ENCODE measurements around the gene ZNRF3.
"Not testable (repeated sequence)": the region's sequence is repeated elsewhere in the genome, so short reads cannot be mapped to it uniquely, and the experiment has no call there.

The ZNRF3 gene

DNA sequence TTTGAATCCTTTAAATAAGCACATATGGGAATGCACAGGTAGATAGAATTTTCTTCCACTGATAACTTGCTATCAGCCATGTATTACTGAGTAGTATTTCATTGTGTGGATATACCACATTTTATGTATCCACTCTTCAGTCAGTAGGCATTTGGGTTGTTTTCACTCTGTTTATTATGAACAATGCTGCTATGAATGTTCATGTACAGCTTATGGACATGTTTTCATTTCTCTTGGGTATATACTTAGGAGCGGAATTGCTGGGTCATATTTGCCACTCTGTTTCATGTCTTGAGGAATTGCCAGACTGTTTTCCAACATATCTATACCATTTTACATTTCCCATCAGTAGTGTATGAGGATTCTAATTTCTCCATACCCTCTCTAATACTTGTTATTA, 63.8 kb downstream of the ZNRF3 start:
- no peak for ATAC-seq
- no peak for TF ChIP-seq BACH2 (CRISPR knock-in tag; IDR thresholded peaks at IDR 0.05; ENCODE audit: borderline replicate concordance)
- no peak for TF ChIP-seq CSDC2 (CRISPR knock-in tag; IDR thresholded peaks at IDR 0.05)
- no peak for TF ChIP-seq PATZ1 (CRISPR knock-in tag; IDR thresholded peaks at IDR 0.05; ENCODE audit: borderline replicate concordance)
- no peak for TF ChIP-seq ZNF8 (CRISPR knock-in tag; IDR thresholded peaks at IDR 0.05)
- TF ChIP-seq TOX (CRISPR knock-in tag; IDR thresholded peaks at IDR 0.05; ENCODE audit: borderline replicate concordance) = no peak
- TF ChIP-seq, protein P1, sequence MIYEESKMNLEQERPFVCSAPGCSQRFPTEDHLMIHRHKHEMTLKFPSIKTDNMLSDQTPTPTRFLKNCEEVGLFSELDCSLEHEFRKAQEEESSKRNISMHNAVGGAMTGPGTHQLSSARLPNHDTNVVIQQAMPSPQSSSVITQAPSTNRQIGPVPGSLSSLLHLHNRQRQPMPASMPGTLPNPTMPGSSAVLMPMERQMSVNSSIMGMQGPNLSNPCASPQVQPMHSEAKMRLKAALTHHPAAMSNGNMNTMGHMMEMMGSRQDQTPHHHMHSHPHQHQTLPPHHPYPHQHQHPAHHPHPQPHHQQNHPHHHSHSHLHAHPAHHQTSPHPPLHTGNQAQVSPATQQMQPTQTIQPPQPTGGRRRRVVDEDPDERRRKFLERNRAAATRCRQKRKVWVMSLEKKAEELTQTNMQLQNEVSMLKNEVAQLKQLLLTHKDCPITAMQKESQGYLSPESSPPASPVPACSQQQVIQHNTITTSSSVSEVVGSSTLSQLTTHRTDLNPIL (CRISPR knock-in tag; IDR thresholded peaks at IDR 0.05; ENCODE audit: low read depth) = no peak

DNA sequence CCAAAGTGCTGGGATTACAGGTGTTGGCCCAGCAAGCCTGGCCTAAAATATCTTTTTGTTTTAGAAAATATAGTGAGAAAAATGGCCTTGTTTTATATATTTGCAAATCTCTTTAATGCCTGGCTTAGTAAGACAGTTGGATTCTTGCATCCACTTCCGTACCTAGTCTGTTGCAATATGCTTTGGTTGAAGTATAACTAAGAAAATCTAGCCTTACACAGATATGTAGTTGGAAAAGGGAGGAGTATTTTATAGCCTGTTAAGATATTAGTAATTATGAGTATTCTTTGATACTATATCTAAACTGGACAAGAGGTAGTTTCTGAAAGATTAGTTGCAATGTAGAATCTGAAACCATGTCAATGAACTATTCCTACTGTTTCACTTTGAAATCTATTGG, 65.1 kb downstream of the ZNRF3 start:
- ATAC-seq = no peak
- no peak for TF ChIP-seq POU6F1 (CRISPR knock-in tag; IDR thresholded peaks at IDR 0.05; ENCODE audit: borderline replicate concordance, low read depth)
- TF ChIP-seq, protein P2, sequence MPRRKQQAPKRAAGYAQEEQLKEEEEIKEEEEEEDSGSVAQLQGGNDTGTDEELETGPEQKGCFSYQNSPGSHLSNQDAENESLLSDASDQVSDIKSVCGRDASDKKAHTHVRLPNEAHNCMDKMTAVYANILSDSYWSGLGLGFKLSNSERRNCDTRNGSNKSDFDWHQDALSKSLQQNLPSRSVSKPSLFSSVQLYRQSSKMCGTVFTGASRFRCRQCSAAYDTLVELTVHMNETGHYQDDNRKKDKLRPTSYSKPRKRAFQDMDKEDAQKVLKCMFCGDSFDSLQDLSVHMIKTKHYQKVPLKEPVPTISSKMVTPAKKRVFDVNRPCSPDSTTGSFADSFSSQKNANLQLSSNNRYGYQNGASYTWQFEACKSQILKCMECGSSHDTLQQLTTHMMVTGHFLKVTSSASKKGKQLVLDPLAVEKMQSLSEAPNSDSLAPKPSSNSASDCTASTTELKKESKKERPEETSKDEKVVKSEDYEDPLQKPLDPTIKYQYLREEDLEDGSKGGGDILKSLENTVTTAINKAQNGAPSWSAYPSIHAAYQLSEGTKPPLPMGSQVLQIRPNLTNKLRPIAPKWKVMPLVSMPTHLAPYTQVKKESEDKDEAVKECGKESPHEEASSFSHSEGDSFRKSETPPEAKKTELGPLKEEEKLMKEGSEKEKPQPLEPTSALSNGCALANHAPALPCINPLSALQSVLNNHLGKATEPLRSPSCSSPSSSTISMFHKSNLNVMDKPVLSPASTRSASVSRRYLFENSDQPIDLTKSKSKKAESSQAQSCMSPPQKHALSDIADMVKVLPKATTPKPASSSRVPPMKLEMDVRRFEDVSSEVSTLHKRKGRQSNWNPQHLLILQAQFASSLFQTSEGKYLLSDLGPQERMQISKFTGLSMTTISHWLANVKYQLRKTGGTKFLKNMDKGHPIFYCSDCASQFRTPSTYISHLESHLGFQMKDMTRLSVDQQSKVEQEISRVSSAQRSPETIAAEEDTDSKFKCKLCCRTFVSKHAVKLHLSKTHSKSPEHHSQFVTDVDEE (CRISPR knock-in tag; IDR thresholded peaks at IDR 0.05) = no peak
- no peak for TF ChIP-seq ZFP3 (CRISPR knock-in tag; IDR thresholded peaks at IDR 0.05)
- TF ChIP-seq OSR1 (CRISPR knock-in tag; IDR thresholded peaks at IDR 0.05) = no peak
- no peak for TF ChIP-seq PATZ1 (CRISPR knock-in tag; IDR thresholded peaks at IDR 0.05; ENCODE audit: borderline replicate concordance)
- no peak for TF ChIP-seq ZNF565 (CRISPR knock-in tag; conservative IDR thresholded peaks at IDR 0.05; ENCODE audit: low read depth)

DNA sequence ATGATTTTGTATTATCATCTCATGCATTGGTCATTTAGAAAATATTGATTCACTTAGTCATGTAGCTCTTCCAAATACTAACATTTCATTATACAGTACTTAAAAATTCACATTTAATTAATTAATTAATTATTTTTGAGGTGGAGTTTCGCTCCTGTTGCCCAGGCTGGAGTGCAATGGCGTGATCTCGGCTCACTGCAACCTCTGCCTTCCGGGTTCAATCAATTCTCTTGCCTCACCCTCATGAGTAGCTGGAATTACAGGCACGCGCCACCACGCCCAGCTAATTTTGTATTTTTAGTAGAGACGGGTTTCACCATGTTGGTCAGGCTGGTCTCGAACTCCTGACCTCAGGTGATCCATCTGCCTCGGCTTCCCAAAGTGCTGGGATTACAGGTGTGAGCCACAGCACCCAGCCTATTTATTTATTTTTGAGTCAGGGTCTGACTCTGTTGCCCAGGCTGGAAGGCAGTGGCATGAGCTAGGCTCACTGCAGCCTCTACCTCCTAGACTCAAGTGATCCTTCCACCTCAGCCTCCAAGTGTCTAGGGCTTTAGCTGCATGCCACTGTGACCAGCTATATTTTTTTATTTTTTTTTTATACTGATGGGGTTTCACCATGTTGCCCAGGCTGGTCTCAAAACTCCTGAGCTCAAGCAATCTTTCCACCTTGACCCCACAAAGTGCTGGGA, 65.6 kb downstream of the ZNRF3 start:
- ATAC-seq = not testable (repeated sequence)

- ATAC-seq = no peak
- TF ChIP-seq PATZ1 (CRISPR knock-in tag; IDR thresholded peaks at IDR 0.05; ENCODE audit: borderline replicate concordance) (no peak), ZNF8 (CRISPR knock-in tag; IDR thresholded peaks at IDR 0.05) (no peak), OSR1 (CRISPR knock-in tag; IDR thresholded peaks at IDR 0.05) (no peak), PPARA (CRISPR knock-in tag; IDR thresholded peaks at IDR 0.05; ENCODE audit: borderline replicate concordance) (no peak), SNAI2 (CRISPR knock-in tag; IDR thresholded peaks at IDR 0.05) (no peak), ESRRG (CRISPR knock-in tag; IDR thresholded peaks at IDR 0.05) (no peak), ZC3H10 (CRISPR knock-in tag; IDR thresholded peaks at IDR 0.05) (no peak), TCF4 (CRISPR knock-in tag; IDR thresholded peaks at IDR 0.05; ENCODE audit: borderline replicate concordance) (no peak), POU6F1 (CRISPR knock-in tag; IDR thresholded peaks at IDR 0.05; ENCODE audit: borderline replicate concordance, low read depth) (no peak), TOX (CRISPR knock-in tag; IDR thresholded peaks at IDR 0.05; ENCODE audit: borderline replicate concordance) (no peak), CSDC2 (CRISPR knock-in tag; IDR thresholded peaks at IDR 0.05) (no peak), ZNF70 (CRISPR knock-in tag; IDR thresholded peaks at IDR 0.05) (no peak)
- TF ChIP-seq, protein P2 (CRISPR knock-in tag; IDR thresholded peaks at IDR 0.05) = no peak
These were observed 66.4 kb downstream of the ZNRF3 start for GRCh38 chr22:28949788-28950187.

Data from SK-N-SH treated with all-trans-retinoic acid at 6 μM for 48 hours (cell line).